Left lung (tissue), 10 donors: Measurements from ENCODE around the gene ESR1. TPM values are rescaled to one million over a fixed set of nuclear protein-coding genes. Genes with fewer than 3 reads are reported as not detected.
"Not testable (repeated sequence)": the region's sequence is repeated elsewhere in the genome, so short reads cannot be mapped to it uniquely, and the experiment has no call there.

Experiments used
- ATAC-seq: fragments of 200-7000 bp; cut with Tn5 transposase; one replicate; pipeline ENCODE4 v1.9.1; 2020; ENCODE audit warnings: moderate library complexity
- DNase-seq, 4 donors: peaks; one replicate each; pipeline ENCODE4 v3.0.0-alpha.2; 2013 to 2020
- H3K27ac ChIP-seq, 2 donors: fragments of 200-600 bp; sonication (generic) in 1 of 2; one replicate each; pipeline versions ENCODE4 v1.5.0 to v1.8.0; 2020 to 2021
- H3K27me3 ChIP-seq, 2 donors: fragments of 200-600 bp; sonication (generic) in 1 of 2; one replicate each; pipeline versions ENCODE4 v1.5.0 to v1.8.0; 2020 to 2021
- H3K36me3 ChIP-seq, 2 donors: fragments of 200-600 bp; sonication (generic) in 1 of 2; one replicate each; pipeline versions ENCODE4 v1.5.0 to v1.8.0; 2020 to 2021
- H3K4me1 ChIP-seq, 2 donors: fragments of 200-600 bp; one replicate each; pipeline ENCODE4 v1.8.0; 2021
- H3K4me3 ChIP-seq, 2 donors: fragments of 200-600 bp; sonication (generic) in 1 of 2; one replicate each; pipeline versions ENCODE4 v1.5.0 to v1.8.0; 2020 to 2021; ENCODE audit warnings: mild to moderate bottlenecking in 1 of 2
- H3K9me3 ChIP-seq, 2 donors: fragments of 200-600 bp; sonication (generic) in 1 of 2; one replicate each; pipeline versions ENCODE4 v1.5.0 to v1.8.0; 2020 to 2021
- intact Hi-C, 2 donors: fragments of 100-400 bp; cut with DNase I; formaldehyde crosslinking; loops; one replicate each; pipeline versions ENCODE4 v1.11.2 to v1.14.2; 2022
- polyA plus RNA-seq, 6 donors: library from polyadenylated mRNA; unstranded; fragments of 120-200 nt; gene quantifications; one replicate each; pipeline ENCODE4 v1.2.1, GENCODE V29; 2013; ENCODE audit not compliant: insufficient read length in 6 of 6
- total RNA-seq, 2 donors: library from RNA; stranded (reverse); fragmentation: NEBNext Ultra II Directional; extraction: Animal tissue kit (Norgen Biotek cat#: 25700); gene quantifications; one replicate each; pipeline ENCODE4 v1.2.1, GENCODE V29; 2021
- TF ChIP-seq, protein P1 (sequence below), 2 donors: fragments of 200-600 bp; sonication (generic) in 1 of 2; IDR thresholded peaks; one replicate each; pipeline versions ENCODE4 v1.5.0 to v1.8.0; 2021; ENCODE audit warnings: antibody characterized with exemption in 2 of 2
- donor health status: DM: no; HTN: yes; CAD: no.
- donor health status: DM: no; HTN: no; CAD: no.

The ESR1 gene
- total and polyA plus RNA-seq, 8 donors, result 0.91 to 2.7 (median 1.7) TPM

DNA sequence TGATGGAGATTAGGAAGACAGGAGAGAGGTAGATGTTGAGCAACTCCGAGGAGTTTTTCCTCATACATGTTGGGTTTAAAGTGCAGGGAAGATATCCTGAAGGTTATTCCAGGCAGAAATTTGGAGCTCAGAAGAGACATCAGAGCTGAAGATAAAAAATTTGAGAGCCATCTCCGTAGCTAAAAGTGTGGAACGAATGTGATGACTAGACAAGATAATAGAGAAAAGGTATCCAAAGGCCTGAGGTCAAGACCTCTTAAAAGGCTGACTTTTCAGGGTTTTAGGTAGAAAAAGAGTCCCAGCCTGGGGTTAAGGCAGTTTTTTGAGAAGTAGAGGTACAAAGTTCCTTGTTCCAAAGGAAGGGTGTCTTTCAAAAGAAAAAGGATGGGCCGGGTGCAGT lies 214.8 kb downstream of the ESR1 start:
- Histone ChIP-seq H3K4me3 (no peak overlapping the region), H3K36me3 (no peaks in the 10 kb centered on the region), H3K4me1 (no peaks in the 10 kb centered on the region), H3K27ac (no peak overlapping the region), H3K9me3 (peaks cover 0 to 6% of the 10 kb centered on the region in 2 donors), H3K27me3 (no peaks in the 10 kb centered on the region)
- ATAC-seq (no peak), DNase-seq (no peak)
- intact Hi-C loops, result no loop called here
- TF ChIP-seq, protein P1, sequence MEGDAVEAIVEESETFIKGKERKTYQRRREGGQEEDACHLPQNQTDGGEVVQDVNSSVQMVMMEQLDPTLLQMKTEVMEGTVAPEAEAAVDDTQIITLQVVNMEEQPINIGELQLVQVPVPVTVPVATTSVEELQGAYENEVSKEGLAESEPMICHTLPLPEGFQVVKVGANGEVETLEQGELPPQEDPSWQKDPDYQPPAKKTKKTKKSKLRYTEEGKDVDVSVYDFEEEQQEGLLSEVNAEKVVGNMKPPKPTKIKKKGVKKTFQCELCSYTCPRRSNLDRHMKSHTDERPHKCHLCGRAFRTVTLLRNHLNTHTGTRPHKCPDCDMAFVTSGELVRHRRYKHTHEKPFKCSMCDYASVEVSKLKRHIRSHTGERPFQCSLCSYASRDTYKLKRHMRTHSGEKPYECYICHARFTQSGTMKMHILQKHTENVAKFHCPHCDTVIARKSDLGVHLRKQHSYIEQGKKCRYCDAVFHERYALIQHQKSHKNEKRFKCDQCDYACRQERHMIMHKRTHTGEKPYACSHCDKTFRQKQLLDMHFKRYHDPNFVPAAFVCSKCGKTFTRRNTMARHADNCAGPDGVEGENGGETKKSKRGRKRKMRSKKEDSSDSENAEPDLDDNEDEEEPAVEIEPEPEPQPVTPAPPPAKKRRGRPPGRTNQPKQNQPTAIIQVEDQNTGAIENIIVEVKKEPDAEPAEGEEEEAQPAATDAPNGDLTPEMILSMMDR (IDR thresholded peaks at IDR 0.05), result no peak

DNA sequence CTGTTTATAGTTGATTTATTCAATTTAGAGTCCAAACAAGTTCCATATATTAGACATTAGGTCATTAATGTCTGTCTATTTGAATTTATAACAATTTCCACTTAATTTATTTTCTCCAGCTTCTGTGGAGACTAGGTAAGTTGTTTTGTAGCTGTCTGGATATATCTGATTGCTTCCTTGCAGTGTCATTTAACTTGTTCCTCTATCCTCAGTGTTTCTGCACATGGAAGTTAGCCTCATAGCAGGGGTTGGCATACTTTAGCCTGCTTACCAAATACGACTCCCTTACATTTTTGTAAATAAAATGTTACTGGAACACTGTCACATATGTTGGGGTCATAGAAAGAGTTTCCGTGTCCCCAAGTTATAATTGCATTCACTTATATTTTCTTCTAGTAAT lies 216.1 kb downstream of the ESR1 start:
- DNase-seq (no peak), ATAC-seq (no peak)
- Histone ChIP-seq H3K4me3 (no peak overlapping the region), H3K36me3 (no peaks in the 10 kb centered on the region), H3K27ac (no peak overlapping the region), H3K27me3 (no peaks in the 10 kb centered on the region), H3K9me3 (peaks cover 0 to 13% of the 10 kb centered on the region in 2 donors), H3K4me1 (no peaks in the 10 kb centered on the region)
- intact Hi-C loops, result no loop called here
- TF ChIP-seq, protein P1 (IDR thresholded peaks at IDR 0.05), result no peak

DNA sequence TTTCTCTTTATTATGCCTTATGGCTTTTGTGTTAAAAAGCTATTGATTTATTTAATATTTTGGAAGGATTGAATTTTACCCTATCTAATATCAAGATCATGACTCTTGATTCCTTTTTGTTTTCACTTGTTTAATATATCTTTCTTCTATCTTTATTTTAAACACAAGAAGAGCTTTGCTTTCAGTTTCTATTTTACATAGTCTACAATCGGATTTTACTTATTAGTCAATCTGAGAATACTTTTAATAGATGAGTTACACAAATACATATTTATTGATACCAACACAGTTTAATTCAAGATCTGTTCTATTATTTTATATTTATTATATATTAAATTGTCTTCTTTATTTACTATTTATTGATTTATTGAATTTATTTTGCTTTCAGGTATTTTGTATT lies 218.8 kb downstream of the ESR1 start:
- Histone ChIP-seq H3K9me3 (peaks cover 0 to 13% of the 10 kb centered on the region in 2 donors), H3K27ac (no peak overlapping the region), H3K4me3 (no peak overlapping the region), H3K4me1 (no peaks in the 10 kb centered on the region), H3K27me3 (no peaks in the 10 kb centered on the region), H3K36me3 (no peaks in the 10 kb centered on the region)
- DNase-seq (no peak), ATAC-seq (no peak)
- TF ChIP-seq, protein P1 (IDR thresholded peaks at IDR 0.05), result no peak
- intact Hi-C loops, result no loop called here

DNA sequence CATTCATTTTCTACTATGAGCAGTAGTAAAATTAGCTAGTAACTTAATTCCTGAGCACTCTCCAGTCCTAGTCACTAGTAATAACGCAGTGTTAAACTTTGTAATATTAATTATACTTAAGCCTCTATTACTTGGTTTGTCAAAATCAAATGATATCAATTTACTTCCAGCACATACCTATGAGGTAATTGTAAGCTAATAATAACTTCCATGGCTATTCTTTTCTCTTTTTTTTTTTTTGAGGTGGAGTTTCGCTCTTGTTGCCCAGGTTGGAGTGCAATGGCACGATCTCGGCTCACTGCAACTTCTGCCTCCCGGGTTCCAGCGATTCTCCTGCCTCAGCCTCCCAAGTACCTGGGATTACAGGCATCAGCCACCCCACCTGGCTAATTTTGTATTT lies 219.3 kb downstream of the ESR1 start:
- H3K4me1 ChIP-seq, H3K4me3 ChIP-seq, H3K27ac ChIP-seq, intact Hi-C loops, H3K36me3 ChIP-seq, DNase-seq, H3K27me3 ChIP-seq, ATAC-seq: not testable (repeated sequence)
- peaks cover 0 to 13% of the 10 kb centered on the region in 2 donors for H3K9me3 ChIP-seq

DNA sequence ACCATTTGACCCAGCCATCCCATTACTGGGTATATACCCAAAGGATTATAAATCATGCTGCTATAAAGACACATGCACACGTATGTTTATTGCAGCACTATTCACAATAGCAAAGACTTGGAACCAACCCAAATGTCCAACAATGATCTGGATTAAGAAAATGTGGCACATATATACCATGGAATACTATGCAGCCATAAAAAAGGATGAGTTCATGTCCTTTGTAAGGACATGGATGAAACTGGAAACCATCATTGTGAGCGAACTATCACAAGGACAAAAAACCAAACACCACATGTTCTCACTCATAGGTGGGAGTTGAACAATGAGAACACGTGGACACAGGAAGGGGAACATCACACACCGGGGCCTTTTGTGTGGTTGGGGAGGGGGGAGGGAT lies 226.3 kb downstream of the ESR1 start:
- H3K36me3 ChIP-seq, H3K9me3 ChIP-seq, intact Hi-C loops, H3K4me1 ChIP-seq, ATAC-seq, H3K27me3 ChIP-seq, H3K27ac ChIP-seq, H3K4me3 ChIP-seq, DNase-seq: not testable (repeated sequence)

DNA sequence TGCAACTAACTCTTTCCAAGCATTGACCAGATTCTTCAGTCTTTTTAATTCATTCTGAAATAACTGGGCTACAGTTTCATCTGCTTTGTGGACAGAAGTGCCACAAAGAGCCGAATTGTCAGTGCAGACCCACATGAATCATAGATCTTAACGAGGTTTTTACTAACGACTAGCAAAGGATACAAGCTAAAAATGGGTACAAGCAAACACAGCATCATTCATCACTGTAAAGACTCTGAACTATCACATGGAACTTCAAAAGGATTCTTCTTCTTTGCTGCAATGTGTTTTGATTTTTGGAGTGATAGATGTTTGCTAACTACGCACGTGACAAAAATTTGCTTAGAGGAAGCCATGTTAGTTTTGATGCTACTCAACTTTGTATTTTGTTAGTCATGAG lies 227.1 kb downstream of the ESR1 start:
- no peak for DNase-seq
- intact Hi-C loops, result no loop called here
- no peaks in the 10 kb centered on the region for H3K9me3 ChIP-seq

More for the DNA sequence above, 227.1 kb downstream of the ESR1 start:
- no peak for ATAC-seq
- H3K27me3 ChIP-seq, result no peaks in the 10 kb centered on the region
- no peak overlapping the region for H3K27ac ChIP-seq
- H3K4me3 ChIP-seq, result no peak overlapping the region
- H3K36me3 ChIP-seq, result no peaks in the 10 kb centered on the region
- H3K4me1 ChIP-seq, result no peaks in the 10 kb centered on the region
- TF ChIP-seq, protein P1 (IDR thresholded peaks at IDR 0.05), result no peak
